K562 (cell line): Measurements from ENCODE around the gene FAM204A. TPM values are rescaled to one million over a fixed set of nuclear protein-coding genes. Genes with fewer than 3 reads are reported as not detected.

Experiments used
- ATF3 ChIP-seq, 2 experiments: fragments of 450-650 bp in 1 of 2; sonication (generic) in 1 of 2; formaldehyde crosslinking in 1 of 2; IDR thresholded peaks in 1 of 2; conservative IDR thresholded peaks in 1 of 2; 2 replicates each; pipeline versions ENCODE4 v1.6.1 to v1.8.1; 2016 to 2023; ENCODE audit warnings: mild to moderate bottlenecking in 2 of 2, moderate library complexity in 2 of 2, inconsistent platforms in 1 of 2, missing genetic modification reagents in 1 of 2
- CCNT2 ChIP-seq: IDR thresholded peaks from 2 replicates; pipeline ENCODE4 v1.6.1; 2011; ENCODE audit warnings: borderline replicate concordance, low read depth, mild to moderate bottlenecking, moderate library complexity, mixed read lengths, low read length; ENCODE audit not compliant: insufficient read length; ENCODE audit errors: extremely low read depth
- E2F5 ChIP-seq: sonication (generic); formaldehyde crosslinking; IDR thresholded peaks from 2 replicates; pipeline ENCODE4 v1.8.0; 2022; ENCODE audit warnings: mild to moderate bottlenecking, missing genetic modification reagents
- EP400 ChIP-seq: fragments of 450-650 bp; IDR thresholded peaks from 2 replicates; pipeline ENCODE4 v1.6.1; 2017; ENCODE audit warnings: antibody characterized with exemption, mild to moderate bottlenecking, moderate library complexity
- HIVEP1 ChIP-seq: fragments of 250-450 bp; sonication (Bioruptor Pico); IDR thresholded peaks from 2 replicates; pipeline ENCODE4 v1.4.0; 2020; ENCODE audit warnings: mild to moderate bottlenecking
- JUNB ChIP-seq: fragments of 450-650 bp; formaldehyde crosslinking; conservative IDR thresholded peaks from 2 replicates; pipeline ENCODE4 v1.4.0; 2020; ENCODE audit warnings: mild to moderate bottlenecking
- KAT7 ChIP-seq: sonication (generic); formaldehyde crosslinking; IDR thresholded peaks from 2 replicates; pipeline ENCODE4 v1.8.0; 2022; ENCODE audit warnings: missing genetic modification reagents, mild to moderate bottlenecking, borderline replicate concordance
- KDM2B ChIP-seq: fragments of 250-450 bp; sonication (Bioruptor Pico); IDR thresholded peaks from 2 replicates; pipeline ENCODE4 v1.8.0; 2021; ENCODE audit warnings: mild to moderate bottlenecking, moderate library complexity
- KDM5B ChIP-seq: fragments of 200-600 bp; sonication (generic); IDR thresholded peaks from 2 replicates; pipeline ENCODE4 v1.6.1; 2012; ENCODE audit warnings: low read depth, mild to moderate bottlenecking, moderate library complexity, low read length, control low read depth, inconsistent platforms; ENCODE audit not compliant: insufficient replicate concordance
- NEUROD1 ChIP-seq: fragments of 150-350 bp; IDR thresholded peaks from 2 replicates; pipeline ENCODE4 v1.6.1; 2014; ENCODE audit warnings: borderline replicate concordance, low read length, low read depth; ENCODE audit not compliant: partially characterized antibody
- PPARD ChIP-seq: fragments of 250-450 bp; sonication (Bioruptor Pico); IDR thresholded peaks from 2 replicates; pipeline ENCODE4 v1.8.0; 2022; ENCODE audit warnings: inconsistent platforms, mild to moderate bottlenecking, moderate library complexity
- RERE ChIP-seq: sonication (generic); formaldehyde crosslinking; IDR thresholded peaks from 2 replicates; pipeline ENCODE4 v1.8.0; 2023; ENCODE audit warnings: missing genetic modification reagents, mild to moderate bottlenecking, borderline replicate concordance
- STAT5B ChIP-seq: fragments of 250-450 bp; sonication (Bioruptor Pico); IDR thresholded peaks from 2 replicates; pipeline ENCODE4 v1.8.0; 2021; ENCODE audit warnings: mild to moderate bottlenecking, inconsistent platforms
- ZNF175 ChIP-seq: fragments of 200-800 bp; sonication (Bioruptor generic); IDR thresholded peaks from 2 replicates; pipeline ENCODE4 v1.6.1; 2016; ENCODE audit warnings: low read depth, mild to moderate bottlenecking, missing genetic modification characterization, missing compliant biosample characterization
- ZNF518B ChIP-seq: fragments of 250-450 bp; sonication (Bioruptor Pico); IDR thresholded peaks from 2 replicates; pipeline ENCODE4 v1.5.0; 2021; ENCODE audit warnings: mild to moderate bottlenecking, moderate library complexity
- polyA plus RNA-seq, 8 experiments: library from polyadenylated mRNA; depleted of rRNA in 4 of 8; stranded (reverse) in 5 of 8; unstranded in 3 of 8; fragments of >200 nt; fragmentation: Nextera tagmentation in 2 of 8; fragmentation: Illumina TruSeq in 1 of 8; extraction: Ambion mirVana in 2 of 8; extraction: Trizol in 1 of 8; gene quantifications; 2 replicates each; pipeline versions ENCODE4 v1.2.1 to v1.2.3, GENCODE V29; 2011 to 2014; ENCODE audit warnings: inconsistent platforms in 1 of 8, missing spikeins in 1 of 8
- total RNA-seq, 7 experiments: library from RNA; depleted of rRNA in 6 of 7; stranded (reverse); fragments of >200 nt in 6 of 7; fragmentation: Illumina TruSeq in 2 of 7; extraction: Trizol in 2 of 7; gene quantifications; 2 replicates each; pipeline versions ENCODE4 v1.2.1 to v1.2.3, GENCODE V29; 2011 to 2021; ENCODE audit warnings: low replicate concordance in 1 of 7

The FAM204A gene
- total and polyA plus RNA-seq, 9 of the 15 experiments (the other 6 are each of a cell fraction or from before 2014, with no cell fraction given) = 29.0 to 64.5 (median 44.9) TPM

GRCh38 chr10:118341791-118342637, at the start of gene FAM204A (continued):
- no peak for TF ChIP-seq STAT5B
- TF ChIP-seq PPARD = no peak
- TF ChIP-seq RERE (CRISPR knock-in tag) = no peak
- no peak for TF ChIP-seq ATF3 (IDR thresholded peaks at IDR 0.05)
- TF ChIP-seq ATF3 (CRISPR knock-in tag; conservative IDR thresholded peaks at IDR 0.05) = no peak
- peak; percentile 55; the same call in 1 of the 2 replicates for TF ChIP-seq EP400
- peak; percentile 60 for TF ChIP-seq KDM5B
- no peak for TF ChIP-seq KAT7 (CRISPR knock-in tag)
- TF ChIP-seq JUNB (CRISPR knock-in tag) = no peak
- TF ChIP-seq KDM2B (CRISPR knock-in tag) = no peak
- no peak for TF ChIP-seq ZNF175
- TF ChIP-seq HIVEP1 (CRISPR knock-in tag) = no peak
- TF ChIP-seq CCNT2 = no peak
- TF ChIP-seq E2F5 (CRISPR knock-in tag) = no peak
- no peak for TF ChIP-seq ZNF518B (CRISPR knock-in tag)
- TF ChIP-seq NEUROD1 = peak; percentile 98
